Dendritic cell treated with granulocyte-macrophage colony-stimulating factor and Interleukin-4, amounts not matched to agents 40 ng/mL and 50 ng/mL, for 4 days (primary cell): ENCODE results near the gene MACROD2.

Source experiments
- H3K27ac Mint-ChIP-seq: one replicate; pipeline ENCODE4 v1.8.0; 2022; ENCODE audit warnings: mild to moderate bottlenecking, mixed read lengths
- H3K27me3 Mint-ChIP-seq: one replicate; pipeline ENCODE4 v1.8.0; 2022; ENCODE audit warnings: mild to moderate bottlenecking, mixed read lengths
- H3K36me3 Mint-ChIP-seq: one replicate; pipeline ENCODE4 v1.8.0; 2022; ENCODE audit warnings: low read depth, mixed read lengths
- H3K4me1 Mint-ChIP-seq: one replicate; pipeline ENCODE4 v1.8.0; 2022; ENCODE audit warnings: low read depth, mixed read lengths
- H3K4me3 Mint-ChIP-seq: one replicate; pipeline ENCODE4 v1.8.0; 2022; ENCODE audit warnings: mild to moderate bottlenecking, moderate library complexity, mixed read lengths
- H3K9me3 Mint-ChIP-seq: one replicate; pipeline ENCODE4 v1.8.0; 2022; ENCODE audit warnings: mixed read lengths
- intact Hi-C: fragments of 100-400 bp; cut with micrococcal nuclease; formaldehyde crosslinking; loops from one replicate; pipeline ENCODE4 v1.15.0; 2022

The MACROD2 gene

DNA sequence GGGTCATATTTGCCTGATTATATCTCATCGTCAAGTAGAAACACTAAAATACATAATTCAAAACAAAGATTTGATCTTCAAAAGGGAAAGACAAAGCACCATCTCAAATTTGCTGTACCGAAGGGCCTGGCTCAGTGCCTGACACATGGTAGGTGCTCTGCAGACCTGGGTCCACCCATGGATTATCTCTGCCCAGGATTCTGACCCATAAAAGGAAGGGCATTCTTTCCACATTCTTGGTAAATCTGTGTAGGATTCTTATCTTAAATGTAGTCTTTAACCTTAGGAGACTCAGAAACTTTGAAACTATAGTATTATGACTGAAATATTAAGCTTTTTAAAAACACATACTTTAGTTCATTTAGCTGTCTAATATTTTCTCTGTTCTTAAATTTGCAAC, 616.2 kb downstream of the MACROD2 start:
- Mint-ChIP-seq H3K36me3 (no peaks in the 10 kb centered on the region), H3K4me1 (no peaks in the 10 kb centered on the region), H3K9me3 (peaks cover 43% of the 10 kb centered on the region), H3K4me3 (no peak overlapping the region), H3K27ac (no peak overlapping the region), H3K27me3 (no peaks in the 10 kb centered on the region)
- intact Hi-C loops = no loop called here

DNA sequence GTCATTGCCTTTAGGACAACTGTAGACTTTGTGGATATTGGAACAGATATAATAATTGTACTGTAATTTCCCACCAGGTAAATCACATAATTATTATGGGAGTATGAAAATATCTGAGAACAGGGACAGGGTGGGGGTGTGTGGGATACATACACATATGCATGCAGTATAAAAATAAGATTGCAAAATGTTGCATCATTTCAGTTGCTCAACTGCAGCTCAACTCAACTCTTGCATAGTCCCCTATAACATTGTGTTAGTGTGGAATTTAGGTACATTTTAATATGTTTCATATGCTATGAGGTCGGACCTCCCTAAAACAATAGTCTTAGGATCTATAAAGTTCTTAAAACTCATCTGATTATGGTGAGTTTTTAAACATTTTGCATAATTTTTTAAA, 617.1 kb downstream of the MACROD2 start:
- no peaks in the 10 kb centered on the region for H3K27me3 Mint-ChIP-seq
- H3K27ac Mint-ChIP-seq = no peak overlapping the region
- peaks cover 40% of the 10 kb centered on the region for H3K9me3 Mint-ChIP-seq
- no peaks in the 10 kb centered on the region for H3K36me3 Mint-ChIP-seq
- H3K4me3 Mint-ChIP-seq = no peak overlapping the region
- H3K4me1 Mint-ChIP-seq = no peaks in the 10 kb centered on the region
- intact Hi-C loops = no loop called here

GRCh38 chr20:14616003-14616402, 620.7 kb downstream of the MACROD2 start:
- Mint-ChIP-seq H3K36me3 (no peaks in the 10 kb centered on the region), H3K27me3 (no peaks in the 10 kb centered on the region), H3K4me1 (no peaks in the 10 kb centered on the region), H3K4me3 (no peak overlapping the region), H3K27ac (no peak overlapping the region), H3K9me3 (peaks cover 37% of the 10 kb centered on the region)
- intact Hi-C loops = no loop called here

DNA sequence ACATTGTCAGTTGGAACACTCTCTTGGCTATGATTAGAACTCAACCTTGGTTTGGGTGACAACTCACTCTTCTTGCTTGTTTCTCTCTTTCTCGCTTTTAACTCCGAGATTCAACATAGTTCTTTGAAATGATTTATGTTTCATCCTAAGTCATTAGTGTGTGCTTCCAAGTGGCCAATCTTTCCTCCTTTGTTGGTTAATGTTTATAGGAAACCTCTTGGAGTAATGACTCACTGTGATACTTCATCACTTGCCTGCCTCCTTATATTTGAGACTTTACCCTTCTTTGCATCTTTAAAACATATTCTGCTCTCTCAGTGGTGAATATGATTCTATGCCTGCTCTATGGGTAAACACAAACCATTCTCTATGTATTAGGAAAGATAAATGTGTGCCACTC, 621.8 kb downstream of the MACROD2 start:
- Mint-ChIP-seq H3K36me3 (no peaks in the 10 kb centered on the region), H3K4me3 (no peak overlapping the region), H3K4me1 (no peaks in the 10 kb centered on the region), H3K9me3 (peaks cover 37% of the 10 kb centered on the region), H3K27me3 (no peaks in the 10 kb centered on the region), H3K27ac (no peak overlapping the region)
- intact Hi-C loops = no loop called here

GRCh38 chr20:14619411-14619810, 624.1 kb downstream of the MACROD2 start:
- H3K36me3 Mint-ChIP-seq = no peaks in the 10 kb centered on the region
- no peaks in the 10 kb centered on the region for H3K4me1 Mint-ChIP-seq
- intact Hi-C loops = no loop called here
- no peaks in the 10 kb centered on the region for H3K27me3 Mint-ChIP-seq
- peaks cover 40% of the 10 kb centered on the region for H3K9me3 Mint-ChIP-seq
- H3K4me3 Mint-ChIP-seq = no peak overlapping the region
- no peak overlapping the region for H3K27ac Mint-ChIP-seq

DNA sequence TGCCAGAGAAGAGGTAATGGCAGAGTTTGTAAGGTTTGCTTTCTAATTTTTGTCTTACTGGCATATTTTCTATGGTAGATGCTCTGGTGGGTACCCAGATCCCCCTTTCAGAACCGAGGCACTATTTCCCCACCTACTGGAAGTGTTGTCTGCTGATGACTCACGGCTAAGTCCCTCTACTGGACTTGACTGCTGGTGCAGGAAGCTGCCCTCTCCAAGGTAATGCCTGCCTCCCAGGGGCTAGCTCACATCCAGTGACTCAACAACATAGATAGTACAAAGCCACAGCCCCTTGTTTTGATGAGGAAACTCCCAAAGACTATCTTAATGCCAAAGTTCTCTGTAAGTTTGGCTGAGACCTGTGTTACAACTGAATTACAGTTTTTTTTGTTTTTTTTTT, 627.5 kb downstream of the MACROD2 start:
- Mint-ChIP-seq H3K36me3 (no peaks in the 10 kb centered on the region), H3K27me3 (no peaks in the 10 kb centered on the region), H3K9me3 (peaks cover 43% of the 10 kb centered on the region), H3K4me1 (no peaks in the 10 kb centered on the region), H3K27ac (no peak overlapping the region), H3K4me3 (no peak overlapping the region)
- intact Hi-C loops = no loop called here

DNA sequence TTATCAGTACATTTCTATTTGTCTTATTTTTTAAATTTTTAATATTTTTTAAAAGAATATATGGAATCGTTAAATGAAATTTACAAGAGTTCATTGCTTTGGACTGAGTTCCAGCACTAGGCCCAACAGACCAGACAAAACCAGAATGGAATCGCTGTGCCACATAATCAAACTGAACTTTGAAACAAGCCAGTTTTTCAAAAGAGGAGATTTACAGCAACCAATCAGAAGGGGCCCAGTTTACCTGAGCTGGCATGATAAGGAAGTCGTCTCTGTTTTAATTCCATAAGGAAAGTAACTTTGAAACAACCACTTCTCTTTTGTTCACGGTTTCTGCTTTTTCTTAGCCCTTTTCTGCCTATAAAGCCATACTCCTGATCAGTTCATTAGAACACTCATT, 635.7 kb downstream of the MACROD2 start:
- H3K27me3 Mint-ChIP-seq = no peaks in the 10 kb centered on the region
- intact Hi-C loops = no loop called here
- H3K27ac Mint-ChIP-seq = no peak overlapping the region
- H3K9me3 Mint-ChIP-seq = peaks cover 38% of the 10 kb centered on the region
- H3K4me3 Mint-ChIP-seq = no peak overlapping the region
- no peaks in the 10 kb centered on the region for H3K4me1 Mint-ChIP-seq
- H3K36me3 Mint-ChIP-seq = no peaks in the 10 kb centered on the region

DNA sequence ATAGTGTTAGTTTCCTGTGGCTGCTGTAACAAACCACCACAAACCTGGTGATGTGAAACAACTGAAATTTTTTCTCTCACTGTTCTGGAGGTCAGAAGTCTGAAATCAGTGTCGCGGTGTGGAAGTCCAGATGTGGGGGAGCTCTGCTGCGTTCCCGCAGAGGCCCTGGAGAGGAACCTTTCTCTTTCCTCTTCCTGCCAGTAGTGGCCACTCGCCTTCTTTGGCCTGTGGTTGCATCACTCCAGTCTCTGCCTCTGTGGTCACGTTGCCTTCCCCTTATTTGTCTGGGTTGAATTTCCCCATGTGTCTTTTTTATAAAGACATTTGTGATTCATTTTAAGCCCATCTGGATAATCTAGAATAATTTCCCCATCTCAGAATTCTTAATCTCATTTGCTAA, 637.6 kb downstream of the MACROD2 start:
- Mint-ChIP-seq H3K4me1 (no peaks in the 10 kb centered on the region), H3K27me3 (no peaks in the 10 kb centered on the region), H3K9me3 (peaks cover 50% of the 10 kb centered on the region), H3K27ac (no peak overlapping the region), H3K36me3 (no peaks in the 10 kb centered on the region), H3K4me3 (no peak overlapping the region)
- intact Hi-C loops = no loop called here

- no peak overlapping the region for H3K27ac Mint-ChIP-seq
- H3K36me3 Mint-ChIP-seq = no peaks in the 10 kb centered on the region
- H3K27me3 Mint-ChIP-seq = no peaks in the 10 kb centered on the region
- intact Hi-C loops = no loop called here
- peaks cover 50% of the 10 kb centered on the region for H3K9me3 Mint-ChIP-seq
- H3K4me1 Mint-ChIP-seq = no peaks in the 10 kb centered on the region
- H3K4me3 Mint-ChIP-seq = no peak overlapping the region
These were observed 638.2 kb downstream of the MACROD2 start for GRCh38 chr20:14633507-14633906.

DNA sequence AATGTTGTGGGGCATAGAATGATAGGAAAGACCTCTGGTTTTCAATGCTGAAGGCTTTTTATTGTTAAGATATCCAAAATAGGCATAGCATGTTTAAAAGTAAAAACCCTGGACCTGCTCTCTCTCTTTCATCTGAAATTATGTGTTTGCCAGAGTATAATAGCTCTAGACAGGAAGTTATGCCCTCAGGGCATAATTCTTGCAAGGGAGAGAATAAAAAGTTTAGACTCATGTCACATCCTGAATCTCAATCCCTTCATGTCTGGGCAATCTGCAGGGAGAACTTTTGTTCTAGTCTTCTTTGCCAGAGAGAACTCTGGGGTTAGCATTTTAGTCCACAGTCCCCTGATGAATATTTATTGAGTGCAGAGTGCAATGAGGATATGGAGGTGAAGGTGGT, 639.3 kb downstream of the MACROD2 start:
- H3K4me3 Mint-ChIP-seq = no peak overlapping the region
- H3K27ac Mint-ChIP-seq = no peak overlapping the region
- no peaks in the 10 kb centered on the region for H3K36me3 Mint-ChIP-seq
- no peaks in the 10 kb centered on the region for H3K4me1 Mint-ChIP-seq
- H3K9me3 Mint-ChIP-seq = peaks cover 50% of the 10 kb centered on the region
- intact Hi-C loops = no loop called here
- no peaks in the 10 kb centered on the region for H3K27me3 Mint-ChIP-seq

GRCh38 chr20:14637441-14637840, 642.1 kb downstream of the MACROD2 start:
- Mint-ChIP-seq H3K4me1 (no peaks in the 10 kb centered on the region), H3K27ac (no peak overlapping the region), H3K9me3 (peaks cover 68% of the 10 kb centered on the region), H3K36me3 (no peaks in the 10 kb centered on the region), H3K27me3 (no peaks in the 10 kb centered on the region), H3K4me3 (no peak overlapping the region)
- intact Hi-C loops = no loop called here

DNA sequence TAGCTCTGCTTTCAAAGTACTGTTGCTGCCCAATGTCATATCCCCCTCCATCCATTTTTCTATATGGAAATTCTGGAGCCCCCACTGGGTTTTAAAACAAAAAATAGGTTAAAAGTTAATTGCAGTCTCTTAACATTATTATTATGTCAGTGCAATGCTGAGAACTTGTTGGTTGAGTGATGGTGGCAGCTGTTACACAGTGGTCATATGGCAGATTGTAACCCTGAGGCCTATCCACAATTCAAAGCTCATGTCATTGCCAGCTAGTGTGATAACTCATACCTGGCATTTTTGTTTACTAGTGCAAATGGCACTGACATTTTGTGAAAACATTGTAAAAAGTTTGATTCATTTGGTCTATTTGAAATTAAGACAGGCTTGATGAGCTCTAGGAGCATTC, 647.8 kb downstream of the MACROD2 start:
- no peak overlapping the region for H3K4me3 Mint-ChIP-seq
- intact Hi-C loops = no loop called here
- H3K4me1 Mint-ChIP-seq = no peaks in the 10 kb centered on the region
- H3K27me3 Mint-ChIP-seq = no peaks in the 10 kb centered on the region
- no peak overlapping the region for H3K27ac Mint-ChIP-seq
- peaks cover 18% of the 10 kb centered on the region for H3K9me3 Mint-ChIP-seq
- no peaks in the 10 kb centered on the region for H3K36me3 Mint-ChIP-seq

DNA sequence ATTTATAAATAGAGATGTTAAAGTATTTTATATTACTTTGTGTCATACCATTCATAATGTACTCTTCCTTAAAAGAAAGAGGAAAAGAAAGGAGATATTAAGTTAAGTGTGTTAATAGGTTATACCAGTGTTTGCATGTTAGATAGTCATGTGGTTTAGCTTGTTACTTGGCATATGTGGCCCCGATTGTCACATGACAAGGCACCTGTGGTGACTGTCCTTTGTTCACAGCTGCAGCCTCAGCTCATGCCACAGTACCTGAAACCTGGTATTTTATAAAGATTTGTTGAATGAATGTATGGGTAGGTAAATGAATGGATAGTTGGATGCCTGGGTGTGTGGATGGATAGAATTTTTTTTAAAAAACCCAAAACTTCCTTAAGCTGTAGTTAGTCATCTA, 648.2 kb downstream of the MACROD2 start:
- Mint-ChIP-seq H3K9me3 (peaks cover 18% of the 10 kb centered on the region), H3K4me1 (no peaks in the 10 kb centered on the region), H3K36me3 (no peaks in the 10 kb centered on the region), H3K27me3 (no peaks in the 10 kb centered on the region), H3K27ac (no peak overlapping the region), H3K4me3 (no peak overlapping the region)
- intact Hi-C loops = no loop called here

- Mint-ChIP-seq H3K4me3 (no peak overlapping the region), H3K9me3 (peaks cover 18% of the 10 kb centered on the region), H3K27me3 (no peaks in the 10 kb centered on the region), H3K4me1 (no peaks in the 10 kb centered on the region), H3K36me3 (no peaks in the 10 kb centered on the region), H3K27ac (no peak overlapping the region)
- intact Hi-C loops = no loop called here
These were observed 649.2 kb downstream of the MACROD2 start for GRCh38 chr20:14644306-14645097.

DNA sequence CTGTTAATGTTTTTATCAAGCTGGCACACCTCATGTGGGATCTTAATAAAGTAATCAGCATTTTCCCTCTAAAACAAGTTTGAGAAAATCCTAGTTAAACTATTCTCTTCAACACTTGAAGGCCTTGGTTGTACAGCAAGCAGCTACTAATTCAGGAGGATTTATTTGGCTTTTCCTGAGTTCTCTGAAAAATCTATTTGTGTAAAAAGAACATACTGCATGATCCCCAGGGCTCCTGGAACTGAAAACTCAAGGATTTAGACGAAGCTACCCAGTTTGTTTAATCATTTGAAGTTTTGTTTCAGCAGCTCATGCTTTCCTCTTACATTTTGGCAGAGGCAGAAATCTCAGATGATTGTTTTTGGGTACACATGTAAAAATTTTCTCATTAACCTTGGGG, 651.7 kb downstream of the MACROD2 start:
- Mint-ChIP-seq H3K4me3 (no peak overlapping the region), H3K36me3 (no peaks in the 10 kb centered on the region), H3K27ac (no peak overlapping the region), H3K4me1 (no peaks in the 10 kb centered on the region), H3K9me3 (peaks cover 5% of the 10 kb centered on the region), H3K27me3 (no peaks in the 10 kb centered on the region)
- intact Hi-C loops = no loop called here
